GM21515 (cell line): ENCODE results near the gene MTRF1L.

Experiments
- ATAC-seq: cut with Tn5 transposase; IDR thresholded peaks from one replicate; pipeline ENCODE4 v1.9.1; 2021; ENCODE audit not compliant: unreplicated experiment

MTRF1L gene

GRCh38 chr6:153002613-153003365, at the start of gene MTRF1L:
TSS of gene MTRF1L (minus strand) at chr6:153002709. CDS start at chr6:153002685, 24 bp downstream.
- peak; percentile 93 for ATAC-seq

DNA sequence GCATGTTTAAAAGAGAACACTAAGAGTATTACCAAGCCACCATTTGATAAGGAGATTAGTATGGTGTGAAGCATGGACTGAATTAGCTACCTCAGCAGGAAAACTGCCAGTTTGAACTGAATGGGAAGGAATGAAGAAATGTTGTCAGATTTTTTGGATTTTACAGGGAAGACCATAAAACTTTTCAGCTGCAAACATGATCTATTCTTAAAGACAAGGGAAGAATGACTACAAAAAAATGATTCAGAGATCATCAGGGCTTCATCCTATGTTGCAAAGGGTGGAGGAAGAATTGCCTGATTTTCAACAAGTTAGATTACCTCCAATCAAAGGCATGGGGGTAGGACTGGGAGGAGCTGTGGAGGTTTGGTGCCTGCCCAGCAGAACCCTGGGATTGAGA, 49.3 kb upstream of the MTRF1L start:
- no peak for ATAC-seq

GRCh38 chr6:153048631-153049030, 46.1 kb upstream of the MTRF1L start:
- no peak for ATAC-seq

GRCh38 chr6:153047386-153047785, 44.9 kb upstream of the MTRF1L start:
- no peak for ATAC-seq

GRCh38 chr6:153045271-153045670, 42.8 kb upstream of the MTRF1L start:
- ATAC-seq, result no peak

DNA sequence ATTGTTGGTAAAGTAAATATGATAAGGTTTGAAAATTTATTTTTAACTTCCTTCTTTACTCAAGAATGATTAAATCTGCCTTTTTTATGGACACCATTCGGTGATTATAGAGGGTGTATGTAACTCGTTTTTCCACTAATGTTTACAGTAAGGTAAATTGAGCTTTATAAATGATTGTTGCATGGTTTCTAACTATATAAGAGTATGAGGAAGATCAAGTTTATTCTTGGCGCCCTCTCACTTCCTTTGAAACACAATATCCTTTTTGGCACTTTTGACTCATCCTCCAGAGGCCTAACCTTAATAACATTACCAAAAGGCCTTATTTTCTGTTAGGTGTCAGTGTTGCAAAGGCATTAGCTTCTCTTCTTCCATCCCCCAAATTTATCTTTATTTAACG, 41.8 kb upstream of the MTRF1L start:
- ATAC-seq, result no peak

- no peak for ATAC-seq
Observed at GRCh38 chr6:153043719-153044118, 41.2 kb upstream of the MTRF1L start.

GRCh38 chr6:153038378-153039057, 36.0 kb upstream of the MTRF1L start:
- no peak for ATAC-seq

- no peak for ATAC-seq
Observed at GRCh38 chr6:153034139-153034538, 31.6 kb upstream of the MTRF1L start.

- no peak for ATAC-seq
Observed at GRCh38 chr6:153032255-153032882, 29.9 kb upstream of the MTRF1L start.

DNA sequence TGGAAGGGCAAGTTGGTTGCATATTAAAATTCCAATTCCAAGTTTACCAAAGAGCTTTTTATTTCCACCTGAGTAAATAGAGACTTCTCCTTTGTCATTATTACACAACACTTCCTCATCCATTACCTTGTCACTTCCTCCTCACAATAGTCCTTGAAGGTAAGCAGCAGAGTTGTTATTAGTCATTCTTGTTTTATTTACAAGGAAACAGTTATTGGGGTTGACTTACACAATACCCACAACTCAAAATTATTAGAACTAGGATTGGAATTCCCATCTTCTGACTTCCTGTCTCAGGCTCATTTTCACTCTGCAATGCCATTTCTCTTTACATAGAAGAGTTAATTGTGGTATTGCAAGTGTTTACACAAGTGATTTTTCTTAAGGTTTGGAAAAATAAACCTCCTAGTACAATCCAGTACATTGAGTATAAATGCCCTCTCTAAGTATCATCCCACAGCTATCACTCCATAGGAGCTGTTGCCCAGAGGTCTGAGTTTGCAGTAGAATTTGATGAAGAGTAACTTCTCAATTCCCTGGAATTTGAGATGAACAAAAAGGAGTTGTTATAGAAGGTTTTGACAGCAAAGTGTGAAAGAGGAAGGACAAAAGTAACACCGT, 28.9 kb upstream of the MTRF1L start:
- no peak for ATAC-seq

DNA sequence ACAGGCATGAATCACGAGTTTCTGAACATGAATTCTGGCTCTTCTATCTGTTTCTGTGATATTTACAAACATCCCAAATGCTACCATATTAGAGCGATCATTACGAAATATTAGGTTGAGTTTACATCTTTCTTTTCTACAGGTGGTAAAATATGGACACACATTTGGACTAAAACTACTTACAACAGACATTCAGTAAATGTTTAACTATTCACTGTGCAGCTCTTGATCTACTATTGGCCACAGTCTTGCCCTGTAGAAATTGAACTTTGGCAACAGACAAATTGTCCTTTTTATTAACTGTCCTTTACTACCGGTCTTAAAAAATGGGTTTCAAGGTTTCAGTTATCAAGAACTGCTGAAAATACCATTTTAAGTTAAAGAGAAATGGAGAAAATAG, 26.5 kb upstream of the MTRF1L start:
- no peak for ATAC-seq

DNA sequence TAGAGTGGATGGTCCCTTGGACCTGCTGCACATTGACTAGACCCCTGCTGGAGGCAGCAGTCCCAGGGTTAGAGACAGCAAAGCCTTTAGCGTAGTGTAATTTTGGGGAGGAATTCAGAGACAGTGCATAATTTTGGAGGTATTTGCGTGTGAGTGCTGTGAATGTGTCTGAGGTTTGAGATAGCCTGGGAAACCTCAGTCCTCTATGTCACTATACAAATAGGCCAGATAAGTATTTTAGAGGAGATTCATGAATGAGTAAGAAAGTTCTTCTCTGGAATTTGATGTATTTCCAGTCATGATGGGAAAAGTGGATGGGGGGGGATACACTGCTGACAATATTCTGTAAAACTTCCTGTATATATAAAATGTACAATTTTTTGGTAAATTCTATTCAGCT, 25.8 kb upstream of the MTRF1L start:
- ATAC-seq, result no peak

GRCh38 chr6:153027480-153027879, 25.0 kb upstream of the MTRF1L start:
- ATAC-seq, result no peak

DNA sequence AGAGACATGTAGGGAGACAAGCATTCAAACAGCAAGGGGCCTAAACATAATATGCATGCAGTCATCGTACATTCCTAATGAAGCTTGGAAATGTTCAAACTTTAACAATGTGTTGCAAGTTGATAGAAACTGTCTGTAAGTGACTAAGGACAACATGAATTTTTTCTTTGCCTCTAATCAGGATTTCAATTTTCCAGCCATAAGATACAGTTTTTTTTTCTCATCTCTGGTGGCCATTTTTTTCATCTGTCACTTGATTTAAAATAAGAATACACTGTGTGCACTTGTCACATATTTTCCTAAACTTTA, 22.2 kb upstream of the MTRF1L start:
- ATAC-seq, result peak; percentile 22

- ATAC-seq, result peak; percentile 99
Observed at GRCh38 chr6:153023977-153024708, 21.6 kb upstream of the MTRF1L start.

- ATAC-seq, result no peak
Observed at GRCh38 chr6:153018355-153018754, 15.8 kb upstream of the MTRF1L start.

- no peak for ATAC-seq
Observed at GRCh38 chr6:153016846-153017245, 14.3 kb upstream of the MTRF1L start.

GRCh38 chr6:153015094-153015640, 12.7 kb upstream of the MTRF1L start:
- ATAC-seq, result no peak

GRCh38 chr6:153013438-153013837, 10.9 kb upstream of the MTRF1L start:
- no peak for ATAC-seq

DNA sequence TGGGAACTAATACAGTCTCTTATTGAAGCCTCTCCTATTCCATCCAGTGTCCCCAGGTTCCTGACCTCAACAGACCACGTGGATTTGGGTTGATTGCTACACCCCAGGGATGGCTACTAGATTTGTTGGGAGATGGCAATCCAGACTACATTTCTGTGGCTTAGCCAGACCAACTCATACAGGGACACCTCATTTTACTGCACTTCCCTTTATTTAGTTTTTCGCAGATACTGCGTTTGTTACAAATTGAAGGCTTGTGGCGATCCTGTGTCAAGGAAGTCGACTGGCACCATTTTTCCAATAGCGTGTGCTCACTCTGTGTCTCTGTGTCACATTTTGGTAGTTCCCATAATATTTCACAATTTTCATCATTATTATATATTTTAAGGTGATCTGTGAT, 10.3 kb upstream of the MTRF1L start:
- ATAC-seq, result no peak
